ENCODE results near the gene SLC4A3.

GRCh38 chr2:219679041-219679440 is 51.6 kb downstream of the SLC4A3 start:
- no peak for TF ChIP-seq CTCF (IDR thresholded peaks at IDR 0.05; ENCODE audit: control extremely low read depth in 1 of 3, insufficient read depth in 1 of 3, low read depth in 1 of 3, low read length in 3 of 3)
- no peak for TF ChIP-seq FOSL1 (IDR thresholded peaks at IDR 0.05; ENCODE audit: insufficient read depth, low read depth, low read length)
